Neural progenitor cell (in vitro differentiated cells): ENCODE results near the gene MGAT4A.

Experiments used
- EZH2 ChIP-seq: fragments of 200-600 bp; sonication (generic); IDR thresholded peaks from 2 replicates; pipeline ENCODE4 v1.6.1; 2017; ENCODE audit warnings: antibody characterized with exemption, mild to moderate bottlenecking, moderate library complexity
- TF ChIP-seq, protein P1 (sequence below): fragments of 200-600 bp; sonication (generic); IDR thresholded peaks from 2 replicates; pipeline ENCODE4 v1.5.1; 2017; ENCODE audit warnings: antibody characterized with exemption, mild to moderate bottlenecking

DNA sequence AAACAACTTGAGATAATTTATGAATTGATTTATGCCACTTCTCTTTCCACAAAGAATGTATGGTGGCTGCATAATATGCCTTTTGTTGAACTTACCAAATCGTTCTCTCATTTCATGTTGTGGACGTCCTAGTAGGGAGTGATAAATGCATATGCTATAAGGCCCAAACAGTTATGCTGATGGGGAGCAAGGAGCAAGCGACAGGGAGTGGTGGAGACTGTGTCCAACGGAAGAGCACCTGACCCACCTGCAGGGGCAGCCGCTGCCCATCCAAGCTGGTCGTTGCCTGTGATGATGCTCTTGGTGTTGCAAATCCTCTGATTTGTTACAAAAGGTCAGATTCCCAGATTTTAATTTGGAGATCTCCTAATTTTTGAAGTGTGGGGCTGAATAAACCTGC lies 31.0 kb upstream of the MGAT4A start:
- no peak for TF ChIP-seq EZH2
- TF ChIP-seq, protein P1, sequence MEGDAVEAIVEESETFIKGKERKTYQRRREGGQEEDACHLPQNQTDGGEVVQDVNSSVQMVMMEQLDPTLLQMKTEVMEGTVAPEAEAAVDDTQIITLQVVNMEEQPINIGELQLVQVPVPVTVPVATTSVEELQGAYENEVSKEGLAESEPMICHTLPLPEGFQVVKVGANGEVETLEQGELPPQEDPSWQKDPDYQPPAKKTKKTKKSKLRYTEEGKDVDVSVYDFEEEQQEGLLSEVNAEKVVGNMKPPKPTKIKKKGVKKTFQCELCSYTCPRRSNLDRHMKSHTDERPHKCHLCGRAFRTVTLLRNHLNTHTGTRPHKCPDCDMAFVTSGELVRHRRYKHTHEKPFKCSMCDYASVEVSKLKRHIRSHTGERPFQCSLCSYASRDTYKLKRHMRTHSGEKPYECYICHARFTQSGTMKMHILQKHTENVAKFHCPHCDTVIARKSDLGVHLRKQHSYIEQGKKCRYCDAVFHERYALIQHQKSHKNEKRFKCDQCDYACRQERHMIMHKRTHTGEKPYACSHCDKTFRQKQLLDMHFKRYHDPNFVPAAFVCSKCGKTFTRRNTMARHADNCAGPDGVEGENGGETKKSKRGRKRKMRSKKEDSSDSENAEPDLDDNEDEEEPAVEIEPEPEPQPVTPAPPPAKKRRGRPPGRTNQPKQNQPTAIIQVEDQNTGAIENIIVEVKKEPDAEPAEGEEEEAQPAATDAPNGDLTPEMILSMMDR, result no peak
